A549 (cell line): ENCODE measurements around the gene UBA7. TPM values are rescaled to one million over a fixed set of nuclear protein-coding genes. Genes with fewer than 3 reads are reported as not detected.

Experiments used
- ATAC-seq, 2 experiments: fragments of 200-7000 bp in 1 of 2; fragments of >200 bp in 1 of 2; cut with Nextera tagmentation in 1 of 2; cut with Tn5 transposase in 1 of 2; 3 replicates each; pipeline versions ENCODE4 v1.8.0 to v1.9.1; 2018 to 2020; ENCODE audit warnings: mild to moderate bottlenecking in 1 of 2, moderate library complexity in 1 of 2
- CTCF ChIA-PET: fragments of 300-600 bp; sonication (Branson Sonifier 250); formaldehyde crosslinking; extraction: SDS; loops from one replicate; lab custom pipeline; 2021; ENCODE audit warnings: antibody characterized with exemption, inconsistent platforms; lab: Yijun Ruan, JAX
- POLR2A ChIA-PET: fragments of 350-600 bp; formaldehyde crosslinking; extraction: SDS; loops from one replicate; lab custom pipeline; 2021; ENCODE audit warnings: antibody characterized with exemption, inconsistent platforms; lab: Yijun Ruan, JAX
- DNase-seq, 2 experiments: peaks; one replicate each; pipeline versions ENCODE4 v3.0.0 to v3.0.0-alpha.2; 2011 to 2016; ENCODE audit warnings: low read depth in 1 of 2, low spot score in 1 of 2
- FAIRE-seq: peaks from 2 replicates; lab custom pipeline; 2011; peaks lifted over from hg19 to GRCh38; lab: Jason Lieb, UNC
- H3K27ac ChIP-seq, 2 experiments: fragments of >200 bp; sonication (Bioruptor Twin); formaldehyde crosslinking; 3 replicates each; pipeline ENCODE4 v1.5.1; 2016 to 2017
- H3K4me1 ChIP-seq: fragments of >200 bp; sonication (Bioruptor Twin); formaldehyde crosslinking; 3 replicates; pipeline ENCODE4 v1.6.1; 2016
- H3K4me2 ChIP-seq: fragments of >200 bp; sonication (Bioruptor Twin); formaldehyde crosslinking; 3 replicates; pipeline ENCODE4 v1.6.1; 2016
- H3K4me3 ChIP-seq: fragments of >200 bp; sonication (Bioruptor Twin); formaldehyde crosslinking; 3 replicates; pipeline ENCODE4 v1.5.1; 2016
- H3K9me3 ChIP-seq: fragments of >200 bp; sonication (Bioruptor Twin); formaldehyde crosslinking; 3 replicates; pipeline ENCODE4 v1.6.1; 2016
- CBX2 ChIP-seq: fragments of 200-600 bp; sonication (generic); IDR thresholded peaks from 2 replicates; pipeline ENCODE4 v1.6.1; 2016; ENCODE audit warnings: low read depth, mild to moderate bottlenecking, borderline replicate concordance
- CBX8 ChIP-seq: fragments of 200-600 bp; sonication (generic); IDR thresholded peaks from 2 replicates; pipeline ENCODE4 v1.6.1; 2016
- CEBPB ChIP-seq, 2 experiments: fragments of >200 bp in 1 of 2; sonication (Bioruptor Twin) in 1 of 2; formaldehyde crosslinking in 1 of 2; IDR thresholded peaks; 2 replicates each; pipeline ENCODE4 v1.6.1; 2012 to 2016
- CHD2 ChIP-seq: fragments of 150-350 bp; IDR thresholded peaks from 2 replicates; pipeline ENCODE4 v1.6.1; 2014; ENCODE audit warnings: low read length; ENCODE audit not compliant: partially characterized antibody
- CTCF ChIP-seq: fragments of >200 bp; sonication (Bioruptor Twin); formaldehyde crosslinking; IDR thresholded peaks from 3 replicates; pipeline ENCODE4 v1.5.1; 2016
- EHMT2 ChIP-seq: fragments of 200-600 bp; sonication (generic); IDR thresholded peaks from 2 replicates; pipeline ENCODE4 v1.6.1; 2016; ENCODE audit warnings: antibody characterized with exemption, low read depth, mild to moderate bottlenecking, moderate library complexity
- ESRRA ChIP-seq: fragments of 150-350 bp; IDR thresholded peaks from 2 replicates; pipeline ENCODE4 v1.6.1; 2014; ENCODE audit warnings: mild to moderate bottlenecking, low read length, borderline replicate concordance
- FOSB ChIP-seq: fragments of 250-450 bp; sonication (Bioruptor Pico); IDR thresholded peaks from 2 replicates; pipeline ENCODE4 v1.5.0; 2020; ENCODE audit warnings: mild to moderate bottlenecking, moderate library complexity
- FOSL2 ChIP-seq, 2 experiments: fragments of 450-650 bp in 1 of 2; fragments of >200 bp in 1 of 2; sonication (Bioruptor Twin) in 1 of 2; formaldehyde crosslinking; IDR thresholded peaks; 2 replicates each; pipeline versions ENCODE4 v1.5.0 to v1.6.1; 2016 to 2020; ENCODE audit warnings: mild to moderate bottlenecking in 1 of 2, moderate library complexity in 1 of 2
- FOXS1 ChIP-seq: fragments of 250-450 bp; sonication (Bioruptor Pico); IDR thresholded peaks from 2 replicates; pipeline ENCODE4 v1.5.0; 2020; ENCODE audit warnings: mild to moderate bottlenecking, moderate library complexity
- GATA3 ChIP-seq: IDR thresholded peaks from 2 replicates; pipeline ENCODE4 v1.6.1; 2012; ENCODE audit warnings: borderline replicate concordance
- HMGXB4 ChIP-seq: fragments of 250-450 bp; sonication (Bioruptor Pico); IDR thresholded peaks from 2 replicates; pipeline ENCODE4 v1.5.0; 2021; ENCODE audit warnings: mild to moderate bottlenecking, moderate library complexity, borderline replicate concordance
- HOXB5 ChIP-seq: fragments of 250-450 bp; sonication (Bioruptor Pico); IDR thresholded peaks from 2 replicates; pipeline ENCODE4 v1.5.0; 2020; ENCODE audit warnings: mild to moderate bottlenecking, moderate library complexity
- JUNB ChIP-seq: fragments of >200 bp; sonication (Bioruptor Twin); formaldehyde crosslinking; IDR thresholded peaks from 2 replicates; pipeline ENCODE4 v1.6.1; 2016
- MAX ChIP-seq: IDR thresholded peaks from 2 replicates; pipeline ENCODE4 v1.6.1; 2012
- MYC ChIP-seq: IDR thresholded peaks from 2 replicates; pipeline ENCODE4 v1.6.1; 2012; ENCODE audit warnings: mild to moderate bottlenecking, inconsistent platforms, low read length, improper control_type of control experiment, borderline replicate concordance
- NFE2L2 ChIP-seq: fragments of 150-350 bp; conservative IDR thresholded peaks from 2 replicates; pipeline ENCODE4 v1.6.1; 2014; ENCODE audit warnings: low read length
- NPAS2 ChIP-seq: fragments of 250-450 bp; sonication (Bioruptor Pico); IDR thresholded peaks from 2 replicates; pipeline ENCODE4 v1.8.0; 2022; ENCODE audit warnings: mild to moderate bottlenecking, moderate library complexity, borderline replicate concordance
- POLR2AphosphoS2 ChIP-seq: conservative IDR thresholded peaks from 2 replicates; pipeline ENCODE4 v1.6.1; 2012; ENCODE audit warnings: low read length, improper control_type of control experiment, inconsistent platforms
- SREBF2 ChIP-seq: fragments of 450-650 bp; IDR thresholded peaks from 2 replicates; pipeline ENCODE4 v1.6.1; 2014; ENCODE audit warnings: mild to moderate bottlenecking, moderate library complexity
- TFCP2L1 ChIP-seq: fragments of 250-450 bp; sonication (Bioruptor Pico); IDR thresholded peaks from 2 replicates; pipeline ENCODE4 v1.5.0; 2021; ENCODE audit warnings: mild to moderate bottlenecking
- USF2 ChIP-seq: fragments of 450-650 bp; IDR thresholded peaks from 2 replicates; pipeline ENCODE4 v1.6.1; 2014; ENCODE audit warnings: antibody characterized with exemption
- ZC3H11A ChIP-seq: fragments of 450-650 bp; IDR thresholded peaks from 2 replicates; pipeline ENCODE4 v1.6.1; 2014; ENCODE audit warnings: antibody characterized with exemption, mild to moderate bottlenecking
- WGBS: methylation state at CpG from one replicate; pipeline ENCODE4 v1.1.6; 2017; ENCODE audit errors: missing lambda C conversion rate; 5-methylcytosine and 5-hydroxymethylcytosine counted together
- polyA plus RNA-seq, 4 experiments: library from polyadenylated mRNA; depleted of rRNA in 3 of 4; stranded (reverse); fragments of >200 nt; fragmentation: RNase III in 1 of 4; extraction: RNeasy Plus Mini Kit Qiagen cat#74134 plus additional on column Dnase treatment in 1 of 4; gene quantifications; 2 replicates in 3 of 4; 3 replicates in 1 of 4; pipeline ENCODE4 v1.2.3, GENCODE V29; 2011 to 2017
- TF ChIP-seq, protein P1 (sequence below): fragments of 150-350 bp; IDR thresholded peaks from 2 replicates; pipeline ENCODE4 v1.6.1; 2014; ENCODE audit warnings: low read depth, mild to moderate bottlenecking, low read length
- TF ChIP-seq, protein P2 (sequence below): IDR thresholded peaks from 2 replicates; pipeline ENCODE4 v1.6.1; 2012; ENCODE audit warnings: low read depth, borderline replicate concordance
- TF ChIP-seq, protein P3 (sequence below): fragments of >200 bp; sonication (Bioruptor Twin); formaldehyde crosslinking; IDR thresholded peaks from 3 replicates; pipeline ENCODE4 v1.6.1; 2016

UBA7 gene
- polyA plus RNA-seq, 2 of the 4 experiments (the other 2 are of a cell fraction), result 0.22 to 0.54 TPM

- TF ChIP-seq FOSL2 (IDR thresholded peaks at IDR 0.05) (no peak), FOSL2 (CRISPR knock-in tag; IDR thresholded peaks at IDR 0.05) (no peak), TFCP2L1 (no peak), CBX8 (no peak)
- TF ChIP-seq, protein P1, sequence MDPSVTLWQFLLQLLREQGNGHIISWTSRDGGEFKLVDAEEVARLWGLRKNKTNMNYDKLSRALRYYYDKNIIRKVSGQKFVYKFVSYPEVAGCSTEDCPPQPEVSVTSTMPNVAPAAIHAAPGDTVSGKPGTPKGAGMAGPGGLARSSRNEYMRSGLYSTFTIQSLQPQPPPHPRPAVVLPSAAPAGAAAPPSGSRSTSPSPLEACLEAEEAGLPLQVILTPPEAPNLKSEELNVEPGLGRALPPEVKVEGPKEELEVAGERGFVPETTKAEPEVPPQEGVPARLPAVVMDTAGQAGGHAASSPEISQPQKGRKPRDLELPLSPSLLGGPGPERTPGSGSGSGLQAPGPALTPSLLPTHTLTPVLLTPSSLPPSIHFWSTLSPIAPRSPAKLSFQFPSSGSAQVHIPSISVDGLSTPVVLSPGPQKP, result no peak
- TF ChIP-seq, protein P2, sequence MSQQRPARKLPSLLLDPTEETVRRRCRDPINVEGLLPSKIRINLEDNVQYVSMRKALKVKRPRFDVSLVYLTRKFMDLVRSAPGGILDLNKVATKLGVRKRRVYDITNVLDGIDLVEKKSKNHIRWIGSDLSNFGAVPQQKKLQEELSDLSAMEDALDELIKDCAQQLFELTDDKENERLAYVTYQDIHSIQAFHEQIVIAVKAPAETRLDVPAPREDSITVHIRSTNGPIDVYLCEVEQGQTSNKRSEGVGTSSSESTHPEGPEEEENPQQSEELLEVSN, result no peak
- TF ChIP-seq, all 56 proteins: peak for 0
These were observed 20.2 kb downstream of the UBA7 start (continued) for GRCh38 chr3:49793486-49794085.

GRCh38 chr3:49792371-49793150 is 21.2 kb downstream of the UBA7 start:
- Histone ChIP-seq H3K4me1 (no peaks in the 10 kb centered on the region), H3K9me3 (no peaks in the 10 kb centered on the region), H3K4me3 (no peak overlapping the region)
- ATAC-seq (no peak), FAIRE-seq (no peak)
- no peak for TF ChIP-seq MAX
- TF ChIP-seq FOSL2 (IDR thresholded peaks at IDR 0.05), result no peak
- TF ChIP-seq FOSL2 (CRISPR knock-in tag; IDR thresholded peaks at IDR 0.05), result no peak
- TF ChIP-seq MYC, result no peak
- TF ChIP-seq EHMT2, result no peak
- no peak for TF ChIP-seq JUNB
- no peak for TF ChIP-seq SREBF2
- no peak for TF ChIP-seq ZC3H11A
- no peak for TF ChIP-seq CHD2
- TF ChIP-seq NFE2L2, result no peak
- TF ChIP-seq POLR2AphosphoS2, result no peak
- TF ChIP-seq, all 56 proteins: peak for 0
- POLR2A ChIA-PET, result no interaction called here
- 69% methylated on average over 8 of the region's 10 CpGs for WGBS
- DNase-seq, result no peak
- no peak overlapping the region for H3K4me2 ChIP-seq
- CTCF ChIA-PET, result interaction anchor here (0.8 to 1.5 kb wide), 2 partner anchors 10 to 46 kb away, joined by 4 to 6 read pairs; partner anchors contain the start of gene INKA1
- no peak overlapping the region for H3K27ac ChIP-seq

- no peak overlapping the region for H3K4me2 ChIP-seq
- ChIA-PET POLR2A (no interaction called here), CTCF (interaction anchor here (1.2 to 1.5 kb wide), 2 partner anchors 11 to 47 kb away, joined by 3 to 6 read pairs; partner anchors contain the start of gene INKA1)
- no peak overlapping the region for H3K4me3 ChIP-seq
- no peak for FAIRE-seq
- DNase-seq, result no peak
- no peaks in the 10 kb centered on the region for H3K9me3 ChIP-seq
- no peak overlapping the region for H3K27ac ChIP-seq
- H3K4me1 ChIP-seq, result peaks cover 5% of the 10 kb centered on the region
- 70% methylated on average over 2 of the region's 4 CpGs for WGBS
- no peak for ATAC-seq
- TF ChIP-seq NPAS2 (CRISPR knock-in tag), result no peak
- no peak for TF ChIP-seq FOSB (CRISPR knock-in tag)
- no peak for TF ChIP-seq CEBPB (IDR thresholded peaks at IDR 0.05)
- TF ChIP-seq USF2, result no peak
- TF ChIP-seq HMGXB4, result no peak
- TF ChIP-seq ESRRA, result no peak
- TF ChIP-seq, protein P3, sequence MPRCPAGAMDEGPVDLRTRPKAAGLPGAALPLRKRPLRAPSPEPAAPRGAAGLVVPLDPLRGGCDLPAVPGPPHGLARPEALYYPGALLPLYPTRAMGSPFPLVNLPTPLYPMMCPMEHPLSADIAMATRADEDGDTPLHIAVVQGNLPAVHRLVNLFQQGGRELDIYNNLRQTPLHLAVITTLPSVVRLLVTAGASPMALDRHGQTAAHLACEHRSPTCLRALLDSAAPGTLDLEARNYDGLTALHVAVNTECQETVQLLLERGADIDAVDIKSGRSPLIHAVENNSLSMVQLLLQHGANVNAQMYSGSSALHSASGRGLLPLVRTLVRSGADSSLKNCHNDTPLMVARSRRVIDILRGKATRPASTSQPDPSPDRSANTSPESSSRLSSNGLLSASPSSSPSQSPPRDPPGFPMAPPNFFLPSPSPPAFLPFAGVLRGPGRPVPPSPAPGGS, result no peak
- no peak for TF ChIP-seq CTCF
- no peak for TF ChIP-seq GATA3
- no peak for TF ChIP-seq FOXS1 (CRISPR knock-in tag)
- TF ChIP-seq CBX2, result no peak
- no peak for TF ChIP-seq HOXB5 (CRISPR knock-in tag)
- TF ChIP-seq POLR2AphosphoS2, result no peak
These were observed 22.2 kb downstream of the UBA7 start for GRCh38 chr3:49791571-49791970.
